Measurements from ENCODE around the gene POLD2.

- TF ChIP-seq CTCF (conservative IDR thresholded peaks at IDR 0.05) (no peak), ZFX (IDR thresholded peaks at IDR 0.05) (no peak)
Observed at GRCh38 chr7:44122529-44122928, 819 bp downstream of the POLD2 start.

Measured in C4-2B (cell line).